Activated gamma-delta T cell treated with Interleukin-2 at 50 U/mL for 16 hours (primary cell): ENCODE data around the gene MYOZ3.
A peak's percentile ranks its signal among the peaks of the same experiment; 100 is the strongest.

ENCODE experiments used
- DNase-seq: peaks from one replicate; pipeline ENCODE4 v3.0.0-alpha.2; 2020

MYOZ3 gene

DNA sequence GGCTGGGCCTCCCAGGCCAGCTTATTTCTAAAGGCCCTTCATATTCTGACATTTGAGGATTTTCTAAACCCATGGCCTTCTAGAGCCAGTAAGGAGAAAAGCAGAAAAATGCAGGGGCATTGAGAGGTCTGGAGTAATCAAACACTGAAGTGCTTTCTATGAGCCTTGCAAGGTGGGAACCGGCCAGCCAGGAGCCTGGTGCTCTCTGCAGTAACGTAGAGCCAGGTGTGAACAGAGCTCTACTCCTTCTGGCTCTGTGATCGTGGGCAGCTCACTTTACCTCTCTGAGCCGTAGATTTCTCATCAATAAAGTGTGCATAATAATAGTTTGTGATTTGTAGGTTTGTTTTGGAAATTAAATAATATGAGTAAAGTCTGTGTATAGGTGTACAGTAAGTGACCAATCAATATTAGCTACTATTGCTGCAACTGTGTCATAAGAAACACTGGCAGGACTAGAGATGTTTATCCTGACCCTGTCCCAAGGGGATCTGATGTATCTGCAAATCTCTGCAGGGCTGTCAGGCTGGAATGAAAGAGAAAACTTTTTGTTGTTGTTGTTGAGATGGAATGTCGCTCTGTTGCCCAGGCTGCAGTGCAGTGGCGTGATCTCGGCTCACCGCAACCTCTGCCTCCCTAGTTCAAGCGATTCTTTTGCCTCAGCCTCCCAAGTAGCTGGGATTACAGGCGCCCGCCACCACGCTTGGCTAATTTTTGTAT, 17.9 kb upstream of the MYOZ3 start:
- no peak for DNase-seq

DNA sequence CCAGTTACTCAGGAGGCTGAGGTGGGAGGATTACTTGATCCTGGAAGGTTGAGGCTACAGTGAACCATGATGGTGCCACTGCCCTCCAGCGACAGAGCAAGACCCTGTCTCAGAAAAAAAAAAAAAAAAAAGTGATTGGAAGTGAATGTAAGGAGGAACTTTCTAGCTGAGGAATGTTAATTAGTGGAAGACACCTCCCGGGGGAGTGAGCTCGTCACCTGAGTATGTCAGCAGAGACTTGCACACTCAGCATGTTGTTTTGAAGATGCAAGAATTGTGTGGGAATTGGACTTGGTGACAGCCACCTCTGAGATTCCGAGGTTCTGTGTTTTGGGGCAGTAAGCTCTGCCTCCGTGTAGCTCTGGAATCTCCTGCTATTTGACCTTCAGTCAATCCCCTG, 17.0 kb upstream of the MYOZ3 start:
- no peak for DNase-seq

DNA sequence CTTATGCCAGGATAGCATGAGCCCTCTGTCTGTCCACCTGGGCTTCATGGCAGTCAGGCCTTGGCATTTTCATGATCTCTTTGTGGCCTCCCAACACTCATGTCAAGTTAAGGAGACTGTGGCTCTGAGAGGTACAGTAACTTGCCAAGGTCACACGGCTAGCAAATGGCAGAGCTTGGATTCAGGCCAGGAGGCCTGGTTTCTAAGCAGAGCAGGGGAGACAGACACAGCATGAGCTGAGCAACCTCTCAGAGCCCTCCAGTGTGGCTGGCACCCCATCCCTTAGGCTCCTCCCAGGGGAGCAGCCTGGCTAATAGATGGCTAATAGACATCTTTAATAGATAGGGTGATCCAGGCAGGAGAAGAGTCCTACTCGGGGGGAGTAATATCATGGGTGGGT, 16.5 kb upstream of the MYOZ3 start:
- DNase-seq: no peak

DNA sequence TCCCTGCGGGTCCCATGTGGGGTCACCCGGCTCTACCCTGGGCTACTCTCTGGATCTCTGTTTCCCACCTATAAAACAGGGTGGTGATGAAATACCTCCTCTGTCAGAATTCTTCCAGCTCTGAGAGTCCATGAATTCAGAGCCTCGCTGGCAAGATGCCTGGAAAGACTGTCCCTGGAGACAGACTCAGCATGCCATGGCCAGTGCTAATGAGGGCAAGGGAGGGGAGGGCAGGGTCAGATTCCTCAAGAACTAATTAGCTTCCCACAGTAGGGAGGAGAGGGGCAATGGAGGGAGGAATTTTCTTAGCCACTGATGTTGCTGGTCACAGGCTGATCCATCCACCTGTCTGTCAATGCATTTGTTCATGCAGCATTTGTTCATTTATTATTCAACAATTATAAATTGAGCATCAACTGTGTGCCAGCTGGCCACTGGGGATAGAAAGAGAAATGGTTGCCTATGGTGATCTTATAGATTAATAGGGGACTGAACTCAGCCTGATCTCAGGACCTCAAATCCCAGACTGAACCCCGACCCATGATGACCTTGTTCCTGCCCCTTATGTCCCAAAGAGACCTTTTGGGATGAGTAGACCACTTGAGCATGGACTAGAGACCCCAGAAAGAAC, 15.9 kb upstream of the MYOZ3 start:
- DNase-seq: no peak

DNA sequence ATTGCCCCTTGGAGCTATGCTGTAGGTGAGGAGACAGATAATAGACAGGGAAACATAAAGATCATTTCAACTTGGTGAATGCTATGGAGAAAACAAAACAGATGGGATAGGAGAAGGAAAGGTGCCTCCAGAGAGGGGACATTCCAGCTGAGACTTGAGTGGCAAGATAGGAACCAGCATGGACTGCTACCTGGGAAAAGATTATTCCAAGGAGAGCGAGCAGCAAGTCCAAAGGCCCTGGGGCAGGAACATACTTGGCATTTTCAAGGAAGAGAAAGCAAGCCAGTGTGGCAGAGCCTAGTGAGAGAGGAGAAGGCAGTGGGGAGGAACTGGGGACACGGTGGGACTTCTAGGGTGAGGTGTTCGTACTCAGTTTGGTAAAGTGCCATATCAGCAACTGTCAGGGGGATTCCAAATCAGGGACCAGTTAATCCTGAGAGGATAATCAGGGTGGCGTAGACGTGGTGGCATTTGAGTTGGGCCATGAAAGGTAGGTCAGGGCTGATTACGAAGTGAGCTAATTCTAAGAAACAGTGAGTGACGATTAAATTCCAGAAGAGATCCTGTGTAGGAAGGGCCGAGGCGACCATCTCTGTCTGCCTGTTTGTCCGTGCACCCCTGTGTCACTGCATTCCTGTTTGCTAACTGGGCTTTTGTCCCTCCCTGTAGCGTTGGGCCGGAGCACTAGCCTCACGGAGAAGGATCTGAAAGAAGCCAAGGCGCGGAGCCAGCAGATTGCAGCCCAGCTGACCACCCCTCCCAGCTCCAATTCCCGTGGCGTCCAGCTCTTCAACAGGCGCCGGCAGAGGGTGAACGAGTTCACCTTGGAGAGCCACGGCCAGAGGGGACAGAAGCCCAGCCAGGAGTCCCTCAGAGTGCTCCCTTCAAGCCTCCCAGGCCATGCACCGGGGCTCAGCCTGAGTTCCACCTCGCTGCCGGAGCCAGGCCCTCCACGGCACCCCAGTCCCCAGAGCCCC, 13.5 kb upstream of the MYOZ3 start:
- DNase-seq: no peak

DNA sequence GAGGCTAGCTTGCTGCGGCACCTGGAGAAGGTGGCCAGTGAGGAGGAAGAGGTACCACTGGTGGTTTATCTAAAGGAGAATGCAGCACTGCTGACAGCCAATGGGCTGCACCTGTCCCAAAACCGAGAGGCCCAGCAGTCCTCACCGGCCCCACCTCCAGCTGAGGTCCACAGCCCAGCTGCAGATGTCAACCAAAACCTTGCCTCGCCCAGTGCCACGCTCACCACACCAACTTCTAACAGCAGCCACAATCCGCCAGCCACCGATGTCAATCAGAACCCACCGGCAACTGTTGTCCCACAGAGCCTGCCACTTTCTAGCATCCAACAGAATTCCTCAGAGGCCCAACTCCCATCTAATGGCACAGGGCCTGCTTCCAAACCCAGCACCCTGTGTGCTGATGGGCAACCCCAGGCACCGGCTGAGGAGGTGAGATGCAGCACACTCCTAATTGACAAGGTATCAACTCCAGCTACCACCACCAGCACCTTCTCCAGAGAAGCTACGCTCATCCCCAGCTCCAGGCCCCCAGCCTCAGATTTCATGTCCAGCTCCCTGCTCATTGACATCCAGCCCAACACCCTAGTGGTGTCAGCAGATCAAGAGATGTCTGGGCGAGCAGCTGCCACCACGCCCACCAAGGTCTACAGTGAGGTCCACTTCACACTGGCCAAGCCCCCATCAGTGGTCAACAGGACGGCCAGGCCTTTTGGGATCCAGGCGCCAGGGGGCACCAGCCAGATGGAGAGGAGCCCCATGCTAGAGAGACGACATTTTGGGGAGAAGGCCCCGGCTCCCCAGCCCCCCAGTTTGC, 12.6 kb upstream of the MYOZ3 start:
- no peak for DNase-seq

DNA sequence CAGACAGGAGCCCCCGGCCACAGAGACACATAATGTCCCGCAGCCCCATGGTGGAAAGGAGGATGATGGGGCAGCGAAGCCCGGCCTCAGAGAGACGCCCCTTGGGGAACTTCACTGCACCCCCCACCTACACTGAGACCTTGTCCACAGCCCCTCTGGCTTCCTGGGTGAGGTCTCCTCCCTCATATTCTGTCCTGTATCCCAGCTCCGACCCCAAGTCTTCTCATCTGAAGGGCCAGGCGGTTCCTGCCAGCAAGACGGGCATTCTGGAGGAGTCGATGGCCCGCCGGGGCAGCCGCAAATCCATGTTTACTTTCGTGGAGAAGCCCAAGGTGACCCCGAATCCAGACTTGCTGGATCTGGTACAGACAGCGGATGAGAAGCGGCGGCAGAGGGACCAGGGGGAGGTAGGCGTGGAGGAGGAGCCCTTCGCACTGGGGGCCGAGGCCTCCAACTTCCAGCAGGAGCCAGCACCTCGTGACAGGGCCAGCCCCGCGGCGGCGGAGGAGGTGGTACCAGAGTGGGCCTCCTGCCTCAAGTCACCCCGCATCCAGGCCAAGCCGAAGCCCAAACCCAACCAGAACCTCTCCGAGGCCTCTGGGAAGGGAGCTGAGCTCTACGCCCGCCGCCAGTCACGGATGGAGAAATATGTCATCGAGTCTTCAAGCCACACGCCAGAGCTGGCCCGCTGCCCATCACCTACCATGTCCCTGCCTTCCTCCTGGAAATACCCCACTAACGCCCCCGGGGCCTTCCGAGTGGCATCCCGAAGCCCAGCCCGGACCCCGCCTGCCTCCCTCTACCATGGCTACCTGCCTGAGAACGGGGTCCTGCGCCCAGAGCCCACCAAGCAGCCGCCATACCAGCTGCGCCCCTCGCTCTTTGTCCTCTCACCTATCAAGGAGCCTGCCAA, 11.7 kb upstream of the MYOZ3 start:
- DNase-seq: no peak

DNA sequence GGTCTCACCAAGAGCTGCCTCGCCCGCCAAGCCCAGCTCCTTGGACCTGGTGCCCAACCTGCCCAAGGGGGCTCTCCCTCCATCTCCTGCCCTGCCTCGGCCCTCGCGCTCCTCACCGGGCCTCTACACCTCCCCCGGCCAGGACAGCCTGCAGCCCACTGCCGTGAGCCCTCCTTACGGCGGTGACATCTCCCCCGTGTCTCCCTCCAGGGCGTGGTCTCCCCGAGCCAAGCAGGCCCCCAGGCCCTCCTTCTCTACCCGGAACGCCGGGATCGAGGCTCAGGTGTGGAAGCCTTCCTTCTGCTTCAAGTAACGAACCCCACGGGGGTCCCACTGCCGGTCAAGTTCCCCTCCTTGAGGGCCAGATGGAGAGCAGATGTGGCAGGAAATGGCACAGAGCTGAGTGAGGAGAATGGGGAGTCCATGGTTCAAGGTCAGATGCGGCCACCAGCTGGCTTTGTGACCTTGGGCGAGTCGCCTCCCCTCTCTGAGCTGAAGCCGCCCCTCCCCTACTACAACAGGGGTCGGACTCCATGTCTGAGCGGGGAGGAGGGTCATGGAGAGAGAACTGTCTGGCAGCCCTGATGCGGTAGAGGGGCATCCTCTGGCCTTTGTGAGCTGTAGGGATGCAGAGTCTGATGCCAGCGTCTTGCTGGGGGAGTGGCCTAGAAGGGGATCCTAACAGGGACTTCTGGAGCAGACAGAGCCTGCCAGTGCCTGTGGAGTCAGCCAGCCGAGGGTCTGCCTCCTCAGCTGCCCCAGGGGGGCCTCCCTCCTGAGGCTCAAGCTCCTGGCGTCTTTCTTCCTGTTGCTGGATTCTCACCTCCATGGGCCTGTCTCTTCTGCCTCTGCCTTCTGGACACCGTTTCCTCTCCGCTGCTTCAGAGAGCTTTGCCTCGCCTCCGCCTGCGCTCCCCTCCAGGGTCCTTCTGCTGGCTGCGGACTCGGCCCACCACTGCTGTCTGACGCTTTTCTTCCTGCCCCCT, 10.7 kb upstream of the MYOZ3 start:
- DNase-seq: no peak

DNA sequence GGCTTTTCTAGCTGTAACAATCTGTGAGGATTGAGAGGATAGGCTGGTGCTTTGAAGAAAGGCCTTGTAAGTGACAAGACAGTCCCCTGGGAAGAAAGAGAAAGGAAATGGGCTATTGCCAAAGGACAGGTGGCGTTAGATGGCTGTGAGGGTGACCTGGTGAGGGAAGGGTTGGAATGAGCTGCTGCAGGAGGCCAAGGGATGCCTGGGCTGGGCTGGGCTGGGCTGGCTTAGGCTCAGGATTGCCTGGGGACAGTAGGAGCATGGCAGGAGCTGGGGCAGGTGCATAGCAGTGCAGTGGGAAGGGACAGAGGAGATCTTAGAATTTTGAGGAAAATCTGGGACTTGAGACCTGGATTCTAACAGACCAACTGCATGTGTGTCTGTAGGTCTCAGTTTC, 9.7 kb upstream of the MYOZ3 start:
- DNase-seq: no peak

DNA sequence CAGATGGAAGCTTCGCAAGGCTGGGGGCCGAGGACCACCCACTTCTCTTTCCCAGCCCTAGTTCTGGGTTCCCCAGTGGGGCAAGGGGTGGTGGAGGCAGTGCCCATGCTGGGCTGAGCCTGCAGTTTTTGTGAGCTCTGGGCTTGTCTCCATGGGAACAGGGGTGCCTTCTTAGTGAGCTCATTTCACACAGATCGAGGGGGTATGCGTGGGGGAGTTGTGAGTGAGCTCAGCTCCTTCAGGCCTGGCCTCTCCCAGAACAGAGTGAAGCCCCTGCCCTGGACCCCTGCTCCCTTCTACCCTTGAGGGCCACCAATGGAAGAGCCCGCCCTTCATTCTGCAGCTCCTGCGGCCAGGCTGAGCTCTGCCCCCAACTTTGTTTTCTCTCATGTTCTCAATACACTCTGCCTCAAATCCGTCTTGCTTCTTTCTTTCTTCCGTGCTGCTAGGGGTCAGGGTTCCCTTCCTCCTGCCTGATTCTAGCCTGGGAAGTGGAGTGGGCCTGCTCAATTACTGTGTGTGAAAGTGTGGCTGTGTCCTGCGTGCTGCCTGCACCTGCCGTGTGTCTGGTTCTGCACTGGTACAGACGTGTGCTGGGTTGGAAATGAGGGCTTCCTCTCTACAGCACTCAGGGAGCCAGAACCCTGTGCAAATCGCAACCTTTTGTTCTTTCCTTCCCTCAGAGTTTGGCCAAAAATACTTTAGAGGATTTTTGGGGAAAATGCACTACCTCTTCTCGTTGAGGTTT, 9.0 kb upstream of the MYOZ3 start:
- no peak for DNase-seq

DNA sequence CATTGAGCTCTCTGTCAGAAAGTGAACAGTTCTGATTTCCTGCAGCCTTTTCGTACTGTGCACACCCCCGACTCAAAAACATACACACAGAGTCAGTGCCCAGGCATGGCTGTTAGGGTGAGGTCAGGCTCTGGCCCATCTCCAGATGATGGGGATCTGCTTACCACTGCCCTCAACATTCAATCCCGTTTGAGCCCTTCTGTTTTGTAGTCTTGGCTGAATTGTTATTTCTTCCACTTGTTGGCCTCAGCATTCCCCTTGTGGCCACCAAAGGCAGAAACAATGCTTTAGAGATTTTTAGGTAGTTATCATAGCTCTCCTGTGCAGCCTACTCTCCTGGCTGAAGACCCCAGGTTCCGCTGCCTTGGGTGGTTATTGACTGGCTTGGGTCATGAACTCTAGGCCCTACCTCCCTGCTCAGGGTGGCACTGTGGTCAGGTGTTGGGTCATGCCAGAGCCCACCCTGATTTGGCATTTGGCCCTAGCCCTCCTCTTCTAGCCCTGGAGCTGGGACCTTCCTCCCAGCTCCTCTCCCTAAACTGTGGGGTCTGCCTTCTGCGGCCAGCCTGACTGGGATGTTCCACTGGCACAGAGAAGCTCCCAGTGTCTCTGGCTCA, 7.8 kb upstream of the MYOZ3 start:
- no peak for DNase-seq

DNA sequence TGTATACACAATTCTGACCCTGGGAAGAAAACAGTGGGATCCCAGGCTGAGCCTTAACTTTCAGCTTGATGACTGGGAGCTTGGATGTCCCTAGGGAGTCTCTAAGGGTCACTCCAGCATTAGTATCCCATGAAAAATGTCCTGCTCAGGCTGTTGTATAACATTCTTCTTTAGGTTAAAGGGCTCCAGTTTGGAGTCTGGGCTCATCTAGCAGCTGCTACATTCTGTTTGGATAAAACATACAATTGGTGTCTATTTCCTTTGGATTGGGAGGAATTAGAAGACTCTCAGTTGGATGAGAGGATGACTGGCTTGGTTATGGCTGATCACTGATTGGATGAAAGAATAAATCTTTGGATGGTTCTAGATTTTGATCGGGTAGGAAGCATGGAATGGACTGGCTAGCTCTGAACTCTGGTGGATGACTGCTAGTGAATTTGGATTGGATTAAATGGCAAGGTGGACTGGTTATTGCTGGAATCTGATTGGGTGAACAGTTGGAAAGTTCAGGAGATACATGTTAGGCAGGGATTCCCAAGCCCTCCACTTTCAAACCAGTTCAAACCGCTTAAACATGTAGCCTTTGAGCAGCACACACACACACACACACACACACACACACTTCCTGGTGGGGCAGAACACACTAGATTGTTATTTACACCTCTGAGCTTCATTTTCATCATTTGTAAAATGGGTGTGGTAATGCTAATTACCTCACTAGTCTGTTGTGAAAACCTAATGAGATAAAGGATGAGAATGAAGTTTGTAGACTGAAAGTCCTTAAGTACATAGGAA, 7.1 kb upstream of the MYOZ3 start:
- DNase-seq: no peak

DNA sequence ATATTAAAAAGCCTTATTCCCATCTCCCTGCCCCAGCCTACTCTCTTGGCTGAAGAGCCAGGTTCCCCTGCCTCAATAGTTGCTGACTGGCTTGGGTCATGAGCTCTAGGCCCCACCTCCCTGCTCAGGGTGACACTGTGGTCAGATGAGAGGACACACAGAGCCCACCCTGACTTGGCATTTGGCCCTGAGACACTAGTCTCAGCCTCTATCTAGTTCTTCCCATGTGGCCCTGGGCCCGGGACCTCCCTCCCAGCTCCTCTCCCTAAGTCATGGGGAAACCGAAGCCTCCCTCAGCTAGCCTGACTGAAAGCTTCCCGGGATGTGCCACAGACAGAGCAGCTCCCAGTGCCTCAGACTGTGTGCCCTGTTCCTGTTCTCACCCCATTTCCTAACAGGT, 5.8 kb upstream of the MYOZ3 start:
- no peak for DNase-seq

DNA sequence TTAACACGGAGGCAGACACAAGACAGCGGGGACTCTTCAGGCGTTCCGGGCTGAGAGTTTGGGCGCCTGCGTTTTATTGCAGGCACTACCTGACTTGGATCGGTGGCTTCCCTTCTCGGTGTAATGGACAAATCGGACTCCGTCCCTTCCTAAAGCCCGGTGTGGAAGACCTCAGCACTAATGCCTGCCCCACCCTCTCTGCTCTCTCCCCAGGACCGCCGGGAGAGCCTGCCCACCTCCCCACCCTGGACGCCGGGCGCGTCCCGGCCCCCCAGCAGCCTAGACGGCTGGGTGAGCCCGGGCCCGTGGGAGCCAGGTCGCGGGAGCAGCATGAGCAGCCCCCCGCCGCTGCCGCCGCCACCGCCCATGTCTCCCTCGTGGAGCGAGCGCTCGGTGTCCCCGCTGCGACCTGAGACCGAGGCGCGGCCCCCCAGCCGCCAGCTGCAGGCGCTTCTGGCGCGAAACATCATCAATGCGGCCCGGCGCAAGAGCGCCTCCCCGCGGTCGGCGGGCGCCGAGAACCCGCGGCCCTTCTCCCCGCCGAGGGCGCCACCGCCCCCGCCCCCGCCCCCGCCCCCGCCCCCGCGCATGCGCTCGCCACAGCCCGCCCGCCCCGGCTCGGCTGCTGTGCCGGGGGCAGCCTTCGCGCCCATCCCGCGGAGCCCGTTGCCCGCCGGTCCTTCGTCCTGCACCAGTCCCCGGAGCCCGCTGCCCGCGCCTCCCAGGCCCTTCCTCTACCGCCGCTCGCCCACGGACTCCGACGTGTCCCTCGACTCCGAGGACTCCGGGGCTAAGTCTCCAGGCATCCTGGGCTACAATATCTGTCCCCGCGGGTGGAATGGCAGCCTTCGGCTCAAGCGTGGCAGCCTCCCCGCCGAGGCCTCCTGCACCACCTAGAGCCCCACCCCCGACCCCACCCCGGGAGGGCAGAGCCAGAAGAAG, 4.6 kb upstream of the MYOZ3 start:
- peak; percentile 79 for DNase-seq

DNA sequence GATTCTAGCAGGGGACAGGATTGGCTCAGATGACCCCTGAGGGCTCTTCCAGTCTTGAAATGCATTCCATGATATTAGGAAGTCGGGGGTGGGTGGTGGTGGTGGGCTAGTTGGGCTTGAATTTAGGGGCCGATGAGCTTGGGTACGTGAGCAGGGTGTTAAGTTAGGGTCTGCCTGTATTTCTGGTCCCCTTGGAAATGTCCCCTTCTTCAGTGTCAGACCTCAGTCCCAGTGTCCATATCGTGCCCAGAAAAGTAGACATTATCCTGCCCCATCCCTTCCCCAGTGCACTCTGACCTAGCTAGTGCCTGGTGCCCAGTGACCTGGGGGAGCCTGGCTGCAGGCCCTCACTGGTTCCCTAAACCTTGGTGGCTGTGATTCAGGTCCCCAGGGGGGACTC, 2.9 kb upstream of the MYOZ3 start:
- DNase-seq: no peak

DNA sequence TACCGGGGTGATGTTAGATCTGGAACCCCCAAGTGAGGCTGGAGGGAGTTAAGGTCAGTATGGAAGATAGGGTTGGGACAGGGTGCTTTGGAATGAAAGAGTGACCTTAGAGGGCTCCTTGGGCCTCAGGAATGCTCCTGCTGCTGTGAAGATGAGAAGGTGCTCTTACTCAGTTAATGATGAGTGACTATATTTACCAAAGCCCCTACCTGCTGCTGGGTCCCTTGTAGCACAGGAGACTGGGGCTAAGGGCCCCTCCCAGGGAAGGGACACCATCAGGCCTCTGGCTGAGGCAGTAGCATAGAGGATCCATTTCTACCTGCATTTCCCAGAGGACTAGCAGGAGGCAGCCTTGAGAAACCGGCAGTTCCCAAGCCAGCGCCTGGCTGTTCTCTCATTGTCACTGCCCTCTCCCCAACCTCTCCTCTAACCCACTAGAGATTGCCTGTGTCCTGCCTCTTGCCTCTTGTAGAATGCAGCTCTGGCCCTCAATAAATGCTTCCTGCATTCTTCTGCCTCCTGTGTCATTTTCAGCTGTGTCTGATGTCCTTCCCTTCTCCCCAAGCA, 2.3 kb upstream of the MYOZ3 start:
- no peak for DNase-seq
